Prostate gland (tissue), 2 donors: ENCODE results near the gene PHKA1. TPM values are rescaled to one million over a fixed set of nuclear protein-coding genes. Genes with fewer than 3 reads are reported as not detected.

Experiments
- DNase-seq: peaks from one replicate; pipeline ENCODE4 v3.0.0-alpha.2; 2019; ENCODE audit warnings: low spot score
- H3K27ac ChIP-seq, 2 donors: fragments of 200-600 bp; sonication (generic); 2 replicates each; pipeline ENCODE4 v1.5.1; 2017 to 2019
- H3K27me3 ChIP-seq: fragments of 200-600 bp; sonication (generic); replicated peaks from 2 replicates; pipeline ENCODE4 v1.5.1; 2019; ENCODE audit not compliant: insufficient read depth
- H3K36me3 ChIP-seq, 2 donors: fragments of 200-600 bp; sonication (generic); 1 replicate in 1 of 2; 2 replicates in 1 of 2; pipeline versions ENCODE4 v1.5.1 to v1.8.1; 2017 to 2019
- H3K4me1 ChIP-seq: fragments of 200-600 bp; sonication (generic); replicated peaks from 2 replicates; pipeline ENCODE4 v1.5.1; 2019
- H3K4me3 ChIP-seq, 2 donors: fragments of 200-600 bp; sonication (generic); 2 replicates each; pipeline ENCODE4 v1.5.1; 2017 to 2019
- H3K9me3 ChIP-seq: fragments of 200-600 bp; sonication (generic); 2 replicates; pipeline ENCODE4 v1.5.1; 2017
- POLR2A ChIP-seq: fragments of 450-650 bp; IDR thresholded peaks from one replicate; pipeline ENCODE4 v1.6.1; 2016; ENCODE audit warnings: antibody characterized with exemption, mild to moderate bottlenecking
- POLR2AphosphoS5 ChIP-seq: sonication (generic); formaldehyde crosslinking; IDR thresholded peaks from one replicate; pipeline ENCODE4 v1.6.1; 2017; ENCODE audit warnings: antibody characterized with exemption
- WGBS: methylation state at CpG from one replicate; pipeline ENCODE4 v1.1.5; 2018; 5-methylcytosine and 5-hydroxymethylcytosine counted together
- intact Hi-C: fragments of 100-400 bp; cut with DNase I; formaldehyde crosslinking; loops from one replicate; pipeline ENCODE4 v1.14.2; 2022
- total RNA-seq, 2 donors: library from RNA; depleted of rRNA; stranded (reverse); fragments of >200 nt; gene quantifications; one replicate each; pipeline ENCODE4 v1.1.0, GENCODE V29; 2016
- TF ChIP-seq, protein P1 (sequence below), 4 experiments: fragments of 200-600 bp in 2 of 4; fragments of 450-650 bp in 2 of 4; sonication (generic) in 2 of 4; IDR thresholded peaks; 1 replicate in 3 of 4; 2 replicates in 1 of 4; pipeline ENCODE4 v1.5.1; 2016 to 2019; ENCODE audit warnings: antibody characterized with exemption in 4 of 4, mild to moderate bottlenecking in 2 of 4, moderate library complexity in 2 of 4

PHKA1 gene
- total RNA-seq, 2 donors from 2014 or later = 12.4 TPM

DNA sequence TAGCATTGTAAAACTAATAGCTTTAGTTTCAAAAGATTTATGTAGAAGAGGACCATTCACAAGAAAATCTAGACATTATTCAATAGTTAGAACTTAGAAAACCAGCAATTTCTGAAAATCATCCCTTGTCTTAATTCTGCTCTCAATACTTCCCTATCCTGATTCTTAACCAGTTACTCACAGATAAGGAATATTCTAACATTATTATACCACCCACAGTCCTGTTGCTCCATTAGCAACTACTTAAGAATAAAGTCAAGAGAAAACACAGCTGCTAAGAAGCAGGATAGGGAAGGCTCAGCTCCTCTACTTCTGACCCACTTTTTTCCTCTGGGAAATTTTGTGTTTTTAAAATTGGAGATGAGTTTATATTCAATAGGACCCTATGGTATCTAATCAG lies 47.7 kb downstream of the PHKA1 start:
- no peaks in the 10 kb centered on the region for H3K9me3 ChIP-seq
- H3K36me3 ChIP-seq = no peaks in the 10 kb centered on the region
- intact Hi-C loops = no loop called here
- TF ChIP-seq, protein P1, sequence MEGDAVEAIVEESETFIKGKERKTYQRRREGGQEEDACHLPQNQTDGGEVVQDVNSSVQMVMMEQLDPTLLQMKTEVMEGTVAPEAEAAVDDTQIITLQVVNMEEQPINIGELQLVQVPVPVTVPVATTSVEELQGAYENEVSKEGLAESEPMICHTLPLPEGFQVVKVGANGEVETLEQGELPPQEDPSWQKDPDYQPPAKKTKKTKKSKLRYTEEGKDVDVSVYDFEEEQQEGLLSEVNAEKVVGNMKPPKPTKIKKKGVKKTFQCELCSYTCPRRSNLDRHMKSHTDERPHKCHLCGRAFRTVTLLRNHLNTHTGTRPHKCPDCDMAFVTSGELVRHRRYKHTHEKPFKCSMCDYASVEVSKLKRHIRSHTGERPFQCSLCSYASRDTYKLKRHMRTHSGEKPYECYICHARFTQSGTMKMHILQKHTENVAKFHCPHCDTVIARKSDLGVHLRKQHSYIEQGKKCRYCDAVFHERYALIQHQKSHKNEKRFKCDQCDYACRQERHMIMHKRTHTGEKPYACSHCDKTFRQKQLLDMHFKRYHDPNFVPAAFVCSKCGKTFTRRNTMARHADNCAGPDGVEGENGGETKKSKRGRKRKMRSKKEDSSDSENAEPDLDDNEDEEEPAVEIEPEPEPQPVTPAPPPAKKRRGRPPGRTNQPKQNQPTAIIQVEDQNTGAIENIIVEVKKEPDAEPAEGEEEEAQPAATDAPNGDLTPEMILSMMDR (IDR thresholded peaks at IDR 0.05) = no peak
- TF ChIP-seq POLR2AphosphoS5 = no peak
- TF ChIP-seq POLR2A = no peak
- H3K4me3 ChIP-seq = no peak overlapping the region
- H3K27ac ChIP-seq = no peak overlapping the region
- no peaks in the 10 kb centered on the region for H3K27me3 ChIP-seq
- no peaks in the 10 kb centered on the region for H3K4me1 ChIP-seq
- no peak for DNase-seq

DNA sequence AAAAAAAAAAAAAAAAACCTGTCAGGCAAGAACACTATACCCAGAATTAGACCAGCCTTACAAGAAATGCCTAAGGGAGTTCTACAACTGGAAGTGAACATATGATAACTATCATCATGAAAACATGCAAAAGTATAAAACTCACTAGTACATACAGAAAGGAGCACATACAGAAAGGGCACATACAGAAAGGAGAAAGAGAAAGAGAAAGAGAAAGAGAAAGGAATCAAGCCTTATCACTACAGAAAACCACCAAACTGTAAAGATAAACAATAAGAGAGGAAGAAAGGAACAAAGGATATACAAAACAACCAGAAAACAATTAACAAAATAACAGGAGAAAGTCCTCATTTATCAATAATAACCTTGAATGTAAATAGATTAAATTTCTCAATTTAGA lies 50.4 kb downstream of the PHKA1 start:
- no peaks in the 10 kb centered on the region for H3K4me1 ChIP-seq
- no peak overlapping the region for H3K27ac ChIP-seq
- H3K27me3 ChIP-seq = no peaks in the 10 kb centered on the region
- H3K4me3 ChIP-seq = no peak overlapping the region
- TF ChIP-seq POLR2A (no peak), POLR2AphosphoS5 (no peak)
- TF ChIP-seq, protein P1 (IDR thresholded peaks at IDR 0.05) = no peak
- no peak for DNase-seq
- no peaks in the 10 kb centered on the region for H3K9me3 ChIP-seq
- intact Hi-C loops = no loop called here
- no peaks in the 10 kb centered on the region for H3K36me3 ChIP-seq

- intact Hi-C loops = no loop called here
- TF ChIP-seq POLR2AphosphoS5 (no peak), POLR2A (no peak)
- TF ChIP-seq, protein P1 (IDR thresholded peaks at IDR 0.05) = no peak
- no peaks in the 10 kb centered on the region for H3K27me3 ChIP-seq
- H3K9me3 ChIP-seq = no peaks in the 10 kb centered on the region
- no peaks in the 10 kb centered on the region for H3K36me3 ChIP-seq
- no peak for DNase-seq
- 96% methylated on average over 5 of the region's 5 CpGs for WGBS
- no peak overlapping the region for H3K27ac ChIP-seq
- H3K4me3 ChIP-seq = no peak overlapping the region
- no peaks in the 10 kb centered on the region for H3K4me1 ChIP-seq
Measured at GRCh38 chrX:72662020-72662747, 51.9 kb downstream of the PHKA1 start.

DNA sequence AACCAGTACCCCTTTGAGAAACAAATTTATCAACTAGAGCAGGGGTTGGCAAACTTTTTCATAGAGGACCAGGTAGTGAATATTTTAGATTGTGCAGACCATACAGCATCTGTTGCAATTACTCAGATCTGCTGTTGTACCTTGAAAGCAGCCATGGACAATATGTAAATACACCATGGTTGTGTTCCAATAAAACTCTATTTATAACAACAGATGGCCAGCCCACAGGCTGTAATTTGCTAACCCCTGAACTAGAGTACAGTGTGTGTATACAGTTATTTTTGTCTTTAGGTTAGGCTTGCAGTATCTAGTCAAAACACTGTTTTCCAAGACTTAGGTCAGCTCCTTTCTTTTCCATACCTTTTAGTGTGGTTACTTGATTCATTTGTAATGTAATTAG lies 54.4 kb downstream of the PHKA1 start:
- TF ChIP-seq POLR2A (no peak), POLR2AphosphoS5 (no peak)

GRCh38 chrX:72652082-72652481 lies 62.0 kb downstream of the PHKA1 start:
- no peak for DNase-seq
- H3K27me3 ChIP-seq = no peaks in the 10 kb centered on the region
- H3K4me3 ChIP-seq = no peak overlapping the region
- no peaks in the 10 kb centered on the region for H3K4me1 ChIP-seq
- intact Hi-C loops = no loop called here
- TF ChIP-seq POLR2AphosphoS5 (no peak), POLR2A (no peak)
- TF ChIP-seq, protein P1 (IDR thresholded peaks at IDR 0.05) = no peak
- H3K9me3 ChIP-seq = no peaks in the 10 kb centered on the region
- no peaks in the 10 kb centered on the region for H3K36me3 ChIP-seq
- WGBS = 44% methylated on average over 1 of the region's 1 CpG
- H3K27ac ChIP-seq = no peak overlapping the region

More for the DNA sequence above, 54.4 kb downstream of the PHKA1 start:
- Histone ChIP-seq H3K27me3 (no peaks in the 10 kb centered on the region), H3K4me3 (no peak overlapping the region), H3K36me3 (no peaks in the 10 kb centered on the region), H3K4me1 (no peaks in the 10 kb centered on the region), H3K9me3 (no peaks in the 10 kb centered on the region), H3K27ac (no peak overlapping the region)
- intact Hi-C loops = no loop called here
- no peak for DNase-seq
